Measurements from ENCODE around the gene ODF2. TPM values are rescaled to one million over a fixed set of nuclear protein-coding genes. Genes with fewer than 3 reads are reported as not detected.

The ODF2 gene
- total RNA-seq, 1 donor from 2014 or later: 40.7 TPM

GRCh38 chr9:128448746-128449145 is 7.1 kb upstream of the ODF2 start:
- Mint-ChIP-seq H3K36me3 (ENCODE audit: unreplicated experiment) (no peaks in the 10 kb centered on the region), H3K27me3 (ENCODE audit: unreplicated experiment) (peaks cover 5% of the 10 kb centered on the region), H3K27ac (ENCODE audit: unreplicated experiment) (no peak overlapping the region), H3K9me3 (ENCODE audit: unreplicated experiment) (no peaks in the 10 kb centered on the region), H3K4me1 (ENCODE audit: low read depth, unreplicated experiment) (no peaks in the 10 kb centered on the region), H3K4me3 (ENCODE audit: unreplicated experiment) (no peak overlapping the region)
- no peak for TF ChIP-seq CTCF (IDR thresholded peaks at IDR 0.05; ENCODE audit: partially characterized antibody, unreplicated experiment)
- DNase-seq: no peak

GRCh38 chr9:128454991-128455390 is 815 bp upstream of the ODF2 start:
- peaks cover 8% of the 10 kb centered on the region for H3K27me3 Mint-ChIP-seq (ENCODE audit: unreplicated experiment)
- H3K4me1 Mint-ChIP-seq (ENCODE audit: low read depth, unreplicated experiment): peaks cover 2% of the 10 kb centered on the region
- peak overlapping the region; percentile 44 for H3K4me3 Mint-ChIP-seq (ENCODE audit: unreplicated experiment)
- peak overlapping the region; percentile 72 for H3K27ac Mint-ChIP-seq (ENCODE audit: unreplicated experiment)
- H3K36me3 Mint-ChIP-seq (ENCODE audit: unreplicated experiment): no peaks in the 10 kb centered on the region
- H3K9me3 Mint-ChIP-seq (ENCODE audit: unreplicated experiment): peaks cover 2% of the 10 kb centered on the region
- no peak for TF ChIP-seq CTCF (IDR thresholded peaks at IDR 0.05; ENCODE audit: partially characterized antibody, unreplicated experiment)
- DNase-seq: no peak

- peak; percentile 67 for DNase-seq
- no peaks in the 10 kb centered on the region for H3K36me3 Mint-ChIP-seq (ENCODE audit: unreplicated experiment)
- no peak for TF ChIP-seq CTCF (IDR thresholded peaks at IDR 0.05; ENCODE audit: partially characterized antibody, unreplicated experiment)
- peaks cover 2% of the 10 kb centered on the region for H3K4me1 Mint-ChIP-seq (ENCODE audit: low read depth, unreplicated experiment)
- peak overlapping the region; percentile 88 for H3K4me3 Mint-ChIP-seq (ENCODE audit: unreplicated experiment)
- H3K9me3 Mint-ChIP-seq (ENCODE audit: unreplicated experiment): peaks cover 2% of the 10 kb centered on the region
- H3K27me3 Mint-ChIP-seq (ENCODE audit: unreplicated experiment): peaks cover 8% of the 10 kb centered on the region
- no peak overlapping the region for H3K27ac Mint-ChIP-seq (ENCODE audit: unreplicated experiment)
Observed at GRCh38 chr9:128456613-128457061, 831 bp downstream of the ODF2 start.

- Mint-ChIP-seq H3K36me3 (ENCODE audit: unreplicated experiment) (no peaks in the 10 kb centered on the region), H3K4me3 (ENCODE audit: unreplicated experiment) (peak overlapping the region; percentile 88), H3K9me3 (ENCODE audit: unreplicated experiment) (peaks cover 2% of the 10 kb centered on the region), H3K4me1 (ENCODE audit: low read depth, unreplicated experiment) (peaks cover 2% of the 10 kb centered on the region), H3K27me3 (ENCODE audit: unreplicated experiment) (peaks cover 5% of the 10 kb centered on the region), H3K27ac (ENCODE audit: unreplicated experiment) (no peak overlapping the region)
- DNase-seq: no peak
- TF ChIP-seq CTCF (IDR thresholded peaks at IDR 0.05; ENCODE audit: partially characterized antibody, unreplicated experiment): no peak
Observed at GRCh38 chr9:128457207-128457606, 1.4 kb downstream of the ODF2 start.

GRCh38 chr9:128459011-128459410 is 3.2 kb downstream of the ODF2 start:
- no peak for DNase-seq
- no peak for TF ChIP-seq CTCF (IDR thresholded peaks at IDR 0.05; ENCODE audit: partially characterized antibody, unreplicated experiment)
- H3K36me3 Mint-ChIP-seq (ENCODE audit: unreplicated experiment): no peaks in the 10 kb centered on the region
- no peak overlapping the region for H3K27ac Mint-ChIP-seq (ENCODE audit: unreplicated experiment)
- peaks cover 2% of the 10 kb centered on the region for H3K4me1 Mint-ChIP-seq (ENCODE audit: low read depth, unreplicated experiment)
- H3K27me3 Mint-ChIP-seq (ENCODE audit: unreplicated experiment): peaks cover 5% of the 10 kb centered on the region
- no peak overlapping the region for H3K4me3 Mint-ChIP-seq (ENCODE audit: unreplicated experiment)
- peaks cover 2% of the 10 kb centered on the region for H3K9me3 Mint-ChIP-seq (ENCODE audit: unreplicated experiment)
